Measurements from ENCODE around the gene MAD1L1. TPM values are rescaled to one million over a fixed set of nuclear protein-coding genes. Genes with fewer than 3 reads are reported as not detected.

MAD1L1 gene
- total RNA-seq, 1 donor from 2014 or later, result 32.7 TPM

GRCh38 chr7:2109251-2109872, 123.4 kb downstream of the MAD1L1 start:
- no peak for DNase-seq (ENCODE audit: extremely low spot score, unreplicated experiment)
- Mint-ChIP-seq H3K36me3 (ENCODE audit: unreplicated experiment) (peaks cover 2% of the 10 kb centered on the region), H3K9me3 (ENCODE audit: unreplicated experiment) (no peaks in the 10 kb centered on the region), H3K27ac (ENCODE audit: unreplicated experiment) (no peak overlapping the region), H3K27me3 (ENCODE audit: unreplicated experiment) (no peaks in the 10 kb centered on the region), H3K4me3 (ENCODE audit: unreplicated experiment) (no peak overlapping the region), H3K4me1 (ENCODE audit: unreplicated experiment) (peaks cover 77% of the 10 kb centered on the region)
- no peak for TF ChIP-seq CTCF (IDR thresholded peaks at IDR 0.05)

- H3K4me3 Mint-ChIP-seq (ENCODE audit: unreplicated experiment), result no peak overlapping the region
Measured at GRCh38 chr7:2108501-2109250, 124.1 kb downstream of the MAD1L1 start.

GRCh38 chr7:2108071-2108455, 124.7 kb downstream of the MAD1L1 start:
- H3K27ac Mint-ChIP-seq (ENCODE audit: unreplicated experiment), result no peak overlapping the region

More at GRCh38 chr7:2108501-2109250, 124.1 kb downstream of the MAD1L1 start:
- no peak for DNase-seq (ENCODE audit: extremely low spot score, unreplicated experiment)
- H3K27me3 Mint-ChIP-seq (ENCODE audit: unreplicated experiment), result no peaks in the 10 kb centered on the region
- peaks cover 77% of the 10 kb centered on the region for H3K4me1 Mint-ChIP-seq (ENCODE audit: unreplicated experiment)
- no peak for TF ChIP-seq CTCF (IDR thresholded peaks at IDR 0.05)
- no peaks in the 10 kb centered on the region for H3K9me3 Mint-ChIP-seq (ENCODE audit: unreplicated experiment)
- peaks cover 2% of the 10 kb centered on the region for H3K36me3 Mint-ChIP-seq (ENCODE audit: unreplicated experiment)
- no peak overlapping the region for H3K27ac Mint-ChIP-seq (ENCODE audit: unreplicated experiment)

GRCh38 chr7:2107386-2108070, 125.2 kb downstream of the MAD1L1 start:
- H3K9me3 Mint-ChIP-seq (ENCODE audit: unreplicated experiment), result no peaks in the 10 kb centered on the region
- H3K36me3 Mint-ChIP-seq (ENCODE audit: unreplicated experiment), result no peaks in the 10 kb centered on the region
- DNase-seq (ENCODE audit: extremely low spot score, unreplicated experiment), result no peak
- H3K27me3 Mint-ChIP-seq (ENCODE audit: unreplicated experiment), result no peaks in the 10 kb centered on the region
- peaks cover 71% of the 10 kb centered on the region for H3K4me1 Mint-ChIP-seq (ENCODE audit: unreplicated experiment)
- H3K4me3 Mint-ChIP-seq (ENCODE audit: unreplicated experiment), result no peak overlapping the region
- TF ChIP-seq CTCF (IDR thresholded peaks at IDR 0.05), result no peak
- H3K27ac Mint-ChIP-seq (ENCODE audit: unreplicated experiment), result peak overlapping the region; percentile 5

More at GRCh38 chr7:2108071-2108455, 124.7 kb downstream of the MAD1L1 start:
- H3K4me1 Mint-ChIP-seq (ENCODE audit: unreplicated experiment), result peaks cover 76% of the 10 kb centered on the region
- no peak for TF ChIP-seq CTCF (IDR thresholded peaks at IDR 0.05)
- DNase-seq (ENCODE audit: extremely low spot score, unreplicated experiment), result no peak
- H3K36me3 Mint-ChIP-seq (ENCODE audit: unreplicated experiment), result peaks cover 2% of the 10 kb centered on the region
- H3K27me3 Mint-ChIP-seq (ENCODE audit: unreplicated experiment), result no peaks in the 10 kb centered on the region
- H3K4me3 Mint-ChIP-seq (ENCODE audit: unreplicated experiment), result no peak overlapping the region
- H3K9me3 Mint-ChIP-seq (ENCODE audit: unreplicated experiment), result no peaks in the 10 kb centered on the region

- no peak for DNase-seq (ENCODE audit: extremely low spot score, unreplicated experiment)
- no peak overlapping the region for H3K4me3 Mint-ChIP-seq (ENCODE audit: unreplicated experiment)
- no peak for TF ChIP-seq CTCF (IDR thresholded peaks at IDR 0.05)
- H3K27ac Mint-ChIP-seq (ENCODE audit: unreplicated experiment), result no peak overlapping the region
- no peaks in the 10 kb centered on the region for H3K9me3 Mint-ChIP-seq (ENCODE audit: unreplicated experiment)
- H3K4me1 Mint-ChIP-seq (ENCODE audit: unreplicated experiment), result peaks cover 65% of the 10 kb centered on the region
- no peaks in the 10 kb centered on the region for H3K36me3 Mint-ChIP-seq (ENCODE audit: unreplicated experiment)
- H3K27me3 Mint-ChIP-seq (ENCODE audit: unreplicated experiment), result no peaks in the 10 kb centered on the region
Measured at GRCh38 chr7:2106924-2107323, 125.8 kb downstream of the MAD1L1 start.

All from osteocyte (in vitro differentiated cells).